COR-L47 (cell line): ENCODE data around the gene EPHA8.

Experiments
- DNase-seq: peaks from one replicate; lab custom pipeline; 2025; lab: John Stamatoyannopoulos, UW

Gene EPHA8

GRCh38 chr1:22619252-22619651 is 56.0 kb downstream of the EPHA8 start:
- DNase-seq, result no peak

- DNase-seq, result no peak
These were observed 56.5 kb downstream of the EPHA8 start for GRCh38 chr1:22619798-22620197.

GRCh38 chr1:22621761-22622160 is 58.5 kb downstream of the EPHA8 start:
- no peak for DNase-seq

- DNase-seq, result no peak
These were observed 62.1 kb downstream of the EPHA8 start for GRCh38 chr1:22625262-22625925.

GRCh38 chr1:22626237-22627157 is 63.2 kb downstream of the EPHA8 start:
- DNase-seq, result peak; percentile 64

GRCh38 chr1:22627331-22627730 is 64.0 kb downstream of the EPHA8 start:
- peak; percentile 35 for DNase-seq

- no peak for DNase-seq
These were observed 65.6 kb downstream of the EPHA8 start for GRCh38 chr1:22628698-22629444.

- no peak for DNase-seq
These were observed 66.6 kb downstream of the EPHA8 start for GRCh38 chr1:22629886-22630285.

GRCh38 chr1:22633697-22634463 is 70.6 kb downstream of the EPHA8 start:
- DNase-seq, result no peak

GRCh38 chr1:22635436-22635835 is 72.1 kb downstream of the EPHA8 start:
- no peak for DNase-seq

GRCh38 chr1:22636353-22636752 is 73.1 kb downstream of the EPHA8 start, which contains the start of gene C1QA:
TSS of gene C1QA (plus strand) at chr1:22636628. CDS start at chr1:22637617, 989 bp downstream.
- DNase-seq, result no peak

- DNase-seq, result peak; percentile 44
These were observed 73.6 kb downstream of the EPHA8 start for GRCh38 chr1:22636927-22637326.

GRCh38 chr1:22637907-22638445 is 74.7 kb downstream of the EPHA8 start:
- DNase-seq, result no peak

- no peak for DNase-seq
These were observed 75.4 kb downstream of the EPHA8 start for GRCh38 chr1:22638476-22639234.

- no peak for DNase-seq
These were observed 76.0 kb downstream of the EPHA8 start for GRCh38 chr1:22639286-22639685.

- DNase-seq, result no peak
These were observed 78.0 kb downstream of the EPHA8 start for GRCh38 chr1:22641247-22641646.

GRCh38 chr1:22641906-22642636 is 78.8 kb downstream of the EPHA8 start:
- peak; percentile 37 for DNase-seq

- no peak for DNase-seq
These were observed 80.1 kb downstream of the EPHA8 start, which contains the start of gene C1QC for GRCh38 chr1:22643381-22643780. TSS of gene C1QC (plus strand) at chr1:22643633. CDS start at chr1:22644024, 391 bp downstream.

- DNase-seq, result no peak
These were observed 80.6 kb downstream of the EPHA8 start for GRCh38 chr1:22643928-22644327.

GRCh38 chr1:22645931-22646330 is 82.6 kb downstream of the EPHA8 start:
- DNase-seq, result no peak
